Activated CD8-positive, alpha-beta memory T cell treated with anti-CD3 and anti-CD28 coated beads for 36 hours (primary cell): ENCODE data around the gene COTL1. TPM values are rescaled to one million over a fixed set of nuclear protein-coding genes. Genes with fewer than 3 reads are reported as not detected.
"Not testable (repeated sequence)": the region's sequence is repeated elsewhere in the genome, so short reads cannot be mapped to it uniquely, and the experiment has no call there.

ENCODE experiments used
- CTCF ChIA-PET: fragments of 350-600 bp; sonication (Branson Sonifier 250); formaldehyde crosslinking; loops from one replicate; lab custom pipeline; 2021; ENCODE audit warnings: antibody characterized with exemption; lab: Charles Lee
- POLR2A ChIA-PET: fragments of 350-600 bp; sonication (Branson Sonifier 250); formaldehyde crosslinking; loops from one replicate; lab custom pipeline; 2021; ENCODE audit warnings: antibody characterized with exemption; lab: Charles Lee
- total RNA-seq, 2 experiments: library from RNA; stranded (reverse); gene quantifications; one replicate each; pipeline ENCODE4 v1.2.3, GENCODE V29; 2021

COTL1 gene
- total RNA-seq, 2 experiments from 2014 or later = 450 to 456 TPM

DNA sequence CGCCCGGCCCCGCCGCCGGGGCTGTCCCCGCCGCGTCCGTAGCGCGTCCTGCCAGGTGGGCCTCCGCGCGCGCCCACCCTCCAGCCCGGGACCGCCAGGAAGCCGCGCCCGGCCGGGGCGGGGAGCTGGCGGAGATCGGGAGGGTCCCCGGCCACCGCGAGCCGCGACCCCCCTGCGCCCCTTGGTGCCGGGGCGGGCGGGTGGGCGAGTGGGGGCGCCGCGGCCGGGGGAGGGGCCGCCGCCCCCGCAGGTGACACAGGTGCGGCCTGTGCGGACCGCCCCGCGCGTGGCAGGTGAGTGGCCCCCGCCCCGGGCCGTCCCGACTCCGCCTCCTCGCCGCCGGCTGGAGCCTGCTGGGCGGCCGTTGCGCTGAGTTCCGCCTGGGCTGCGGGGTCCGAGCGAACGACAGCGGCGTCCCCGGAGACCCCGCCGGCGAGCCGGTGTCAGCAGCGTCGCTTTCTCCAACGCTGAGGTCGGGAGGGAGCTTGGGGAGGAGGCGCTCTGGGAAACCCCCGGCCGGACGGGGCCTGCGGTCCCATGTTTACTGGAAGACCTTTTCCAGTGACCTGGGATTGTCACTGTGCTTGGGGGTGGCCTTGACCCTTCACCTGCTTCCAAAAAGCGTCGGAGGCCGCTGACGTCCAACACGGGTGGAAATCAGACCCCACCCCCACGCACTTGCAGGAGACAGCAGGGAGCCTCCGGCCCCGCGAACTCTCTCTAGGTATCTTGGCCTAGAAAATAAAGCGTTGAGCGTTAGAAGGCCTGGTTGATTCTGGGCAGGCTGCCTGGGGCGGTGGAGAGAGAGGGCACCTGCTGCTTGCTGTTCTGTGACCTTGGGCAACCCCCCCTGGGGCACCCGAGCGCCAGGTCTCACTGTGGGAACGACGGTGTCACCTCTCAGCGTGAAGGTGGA, 31.0 kb upstream of the COTL1 start:
- POLR2A ChIA-PET = interaction anchor here (1.4 to 2.5 kb wide), 5 partner anchors 51 to 407 kb away, joined by 3 to 8 read pairs (median 5); no protein-coding TSS in a partner anchor
- CTCF ChIA-PET = interaction anchor here (0.6 to 2.1 kb wide), 5 partner anchors 8 to 139 kb away, joined by 3 to 4 read pairs (median 4); no protein-coding TSS in a partner anchor

DNA sequence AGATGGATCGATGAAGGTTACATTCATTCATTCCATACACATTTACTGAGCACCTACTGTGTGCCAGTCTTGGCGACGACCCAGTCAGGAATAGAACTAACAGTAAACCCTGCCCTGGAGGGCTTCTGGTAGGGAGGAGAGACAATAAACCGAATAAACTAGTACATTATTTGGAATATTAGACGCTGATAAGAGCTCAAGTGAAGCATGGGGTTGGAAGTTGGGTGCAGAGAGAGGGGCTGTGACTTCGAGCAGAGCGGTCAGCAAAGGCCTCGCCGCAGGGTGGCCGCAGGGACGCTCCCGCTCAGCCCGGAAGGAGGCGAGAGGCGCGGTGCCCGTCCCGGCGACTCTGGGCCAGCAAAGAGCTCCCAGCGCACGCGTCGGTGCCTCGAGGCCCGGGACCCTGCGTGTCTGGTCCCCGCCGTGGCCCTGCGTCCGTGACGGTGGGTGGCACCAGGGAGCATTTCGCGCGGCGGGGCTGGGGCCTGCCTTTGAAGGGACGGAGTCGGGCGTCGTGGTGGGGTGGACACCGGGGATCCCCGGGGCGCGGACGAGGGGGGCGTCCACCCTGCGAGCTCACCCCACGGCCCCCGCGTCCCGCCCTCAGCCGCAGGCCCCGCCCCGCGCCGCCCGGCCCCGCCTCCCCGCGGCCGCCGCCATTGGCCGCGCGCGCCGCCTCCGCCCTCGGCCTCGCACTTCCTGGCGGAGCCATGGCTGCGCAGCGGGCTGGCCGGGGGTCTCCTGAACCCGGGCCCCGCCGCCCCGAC, 30.1 kb upstream of the COTL1 start, which contains the start of gene KLHL36:
Gene KLHL36 (plus strand): TSS at position 684 of the 767 bp plus-strand sequence. CDS start 2,357 bp downstream, outside the sequence.
- POLR2A ChIA-PET = interaction anchor here (0.6 to 2.5 kb wide), 5 partner anchors 48 to 408 kb away, joined by 3 to 8 read pairs (median 7); no protein-coding TSS in a partner anchor

DNA sequence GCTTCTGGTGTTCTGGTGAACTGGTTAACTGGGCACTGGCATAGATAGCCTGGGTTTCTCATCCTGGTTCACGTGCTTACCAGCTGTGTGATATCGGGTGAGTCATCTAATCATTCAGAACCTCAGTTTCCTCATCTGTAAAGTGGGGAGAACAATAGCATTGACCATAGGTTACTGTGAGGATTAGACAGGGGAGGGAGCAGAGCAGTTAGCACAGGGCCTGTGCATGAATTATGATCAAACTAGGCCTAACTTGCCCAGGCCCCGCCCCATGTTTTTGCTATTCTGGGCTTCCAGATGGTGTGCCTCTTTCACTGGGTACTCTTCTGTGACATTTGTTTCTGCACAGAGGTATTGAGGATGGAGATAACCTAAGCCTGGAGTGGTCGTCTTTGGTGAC, 25.8 kb upstream of the COTL1 start:
- ChIA-PET CTCF (interaction anchor here (1.4 kb wide), 1 partner anchor 132 kb away, joined by 3 read pairs; no protein-coding TSS in a partner anchor), POLR2A (interaction anchor here (1.3 kb wide), 1 partner anchor 57 kb away, joined by 4 read pairs; no protein-coding TSS in a partner anchor)

More for the DNA sequence above, 30.1 kb upstream of the COTL1 start, which contains the start of gene KLHL36:
- CTCF ChIA-PET = interaction anchor here (0.6 to 2.1 kb wide), 5 partner anchors 9 to 139 kb away, joined by 3 to 4 read pairs (median 4); no protein-coding TSS in a partner anchor

DNA sequence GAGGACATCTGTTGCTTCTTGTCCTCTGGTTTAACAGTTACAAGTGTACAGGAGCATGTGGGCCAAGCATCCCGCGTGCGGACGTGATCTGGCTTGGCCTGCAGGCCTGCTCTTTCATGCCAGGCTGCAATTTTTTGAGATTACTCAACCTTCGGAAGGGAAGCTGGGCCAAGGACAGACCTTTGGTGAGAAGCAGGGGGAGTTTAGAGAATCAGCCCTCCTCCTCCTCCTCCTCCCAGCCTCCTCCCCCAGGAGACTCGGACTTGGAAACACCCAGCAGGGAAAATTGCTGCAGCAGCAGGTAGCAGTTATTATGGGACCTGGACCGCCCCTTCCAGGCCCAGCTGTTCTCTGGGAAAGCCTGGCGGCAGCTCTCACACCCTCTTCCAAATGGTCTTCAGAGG, 25.3 kb upstream of the COTL1 start:
- ChIA-PET CTCF (no interaction called here), POLR2A (interaction anchor here (1.3 kb wide), 1 partner anchor 58 kb away, joined by 4 read pairs; no protein-coding TSS in a partner anchor)

DNA sequence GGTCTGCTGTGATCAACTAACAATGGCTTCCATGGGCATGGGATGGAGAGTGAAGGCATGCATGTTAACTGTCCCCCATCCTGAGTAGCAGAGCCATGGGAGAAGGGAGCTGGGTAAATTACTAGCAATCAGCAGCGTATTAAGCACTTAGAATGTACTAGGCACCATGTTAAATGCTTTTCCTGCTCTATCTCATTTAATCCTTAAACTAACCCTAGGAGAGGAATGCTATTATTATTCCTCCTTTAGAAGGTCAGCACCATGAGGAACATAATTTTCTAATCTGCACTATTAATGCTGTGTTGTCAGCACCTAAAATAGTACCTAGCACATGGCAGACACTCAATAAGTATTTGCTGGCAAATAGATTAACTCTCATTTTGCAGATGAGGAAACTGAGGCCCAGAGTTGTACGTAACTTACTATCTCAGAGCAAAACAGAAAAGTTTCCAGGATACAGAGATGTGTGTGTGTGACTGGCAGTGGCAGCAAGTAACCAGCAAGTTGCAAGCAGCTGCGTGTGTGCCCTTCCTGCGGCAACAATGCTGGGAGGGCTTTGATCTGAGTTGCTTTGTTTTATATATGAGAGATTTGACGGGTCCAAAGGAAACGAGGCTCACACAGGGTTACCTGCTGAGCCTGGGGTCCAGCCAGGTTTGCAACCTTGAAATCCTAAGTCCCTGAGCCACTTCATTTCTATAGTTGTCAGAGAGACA, 23.9 kb upstream of the COTL1 start:
- CTCF ChIA-PET = interaction anchor here (1.2 to 1.4 kb wide), 2 partner anchors 19 to 25 kb away, joined by 3 to 4 read pairs; no protein-coding TSS in a partner anchor
- POLR2A ChIA-PET = interaction anchor here (0.6 kb wide), 1 partner anchor 131 kb away, joined by 8 read pairs; no protein-coding TSS in a partner anchor

DNA sequence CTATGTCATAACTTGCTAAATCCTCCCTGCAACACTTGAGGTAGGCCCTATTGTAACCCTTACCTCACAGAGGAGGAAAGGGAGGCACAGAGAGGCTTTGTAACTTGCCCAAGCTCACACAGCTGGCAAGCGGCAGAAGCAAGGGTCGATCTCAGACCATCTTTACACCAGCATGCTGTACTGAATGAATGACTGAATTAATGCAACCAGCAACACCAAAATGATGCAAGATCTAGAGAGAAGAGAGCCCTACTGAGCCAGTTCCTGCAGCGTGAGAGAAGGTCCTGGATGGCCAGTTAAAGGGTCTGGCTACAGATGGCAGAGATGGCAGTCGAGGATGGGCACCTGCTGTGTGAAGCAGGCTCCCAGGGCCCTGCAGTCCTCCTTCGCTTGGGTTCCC, 22.3 kb upstream of the COTL1 start:
- CTCF ChIA-PET = no interaction called here
- POLR2A ChIA-PET = no interaction called here

DNA sequence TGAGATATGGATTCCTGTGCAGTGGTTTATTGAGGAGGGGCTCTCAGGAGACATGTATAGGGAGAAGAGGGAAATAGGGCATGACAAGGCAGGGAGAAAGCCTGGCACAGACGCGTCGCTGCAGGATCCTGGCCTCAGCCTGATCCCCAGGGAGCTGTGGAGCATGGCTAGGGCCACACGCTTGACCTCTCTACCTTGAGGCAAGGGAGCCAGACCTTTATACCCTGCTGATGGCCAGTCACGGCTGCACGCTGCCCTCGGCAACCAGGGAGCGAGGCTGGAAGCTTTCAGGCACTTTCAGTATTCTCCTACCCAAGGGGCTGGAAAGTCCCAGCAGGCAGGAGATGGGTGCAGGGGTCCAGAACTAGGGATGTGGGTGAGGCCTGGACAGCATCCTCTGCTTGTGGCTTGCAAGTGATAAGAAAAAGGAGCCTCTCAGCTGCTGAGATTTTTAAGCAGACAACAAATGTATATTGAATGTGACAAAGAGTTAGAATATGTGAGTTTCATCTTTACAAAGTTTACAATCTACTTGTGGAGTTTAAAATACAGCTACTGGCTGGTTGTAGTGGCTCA, 20.4 kb upstream of the COTL1 start:
- CTCF ChIA-PET = interaction anchor here (1.4 kb wide), 1 partner anchor 15 kb away, joined by 3 read pairs; no protein-coding TSS in a partner anchor

DNA sequence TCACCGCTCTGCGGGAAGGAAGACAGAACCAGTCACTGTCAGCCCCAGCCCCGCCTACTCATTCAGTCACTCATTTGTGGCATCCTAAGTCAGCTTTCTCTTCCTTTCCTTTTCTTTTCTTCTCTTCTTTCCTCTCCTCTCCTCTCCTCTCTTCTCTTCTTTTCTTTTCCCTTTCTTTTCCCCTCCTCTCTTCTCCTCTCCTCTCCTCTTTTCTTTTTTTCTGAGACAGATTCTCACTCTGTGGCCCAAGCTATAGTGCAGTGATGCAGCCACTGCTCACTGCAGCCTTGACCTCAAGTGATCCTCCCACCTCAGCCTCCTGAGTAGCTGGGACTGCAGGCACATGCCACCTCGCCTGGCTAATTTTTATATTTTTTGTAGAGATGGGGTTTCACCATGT, 19.8 kb upstream of the COTL1 start:
- CTCF ChIA-PET = no interaction called here

More for the DNA sequence above, 20.4 kb upstream of the COTL1 start:
- POLR2A ChIA-PET = no interaction called here

DNA sequence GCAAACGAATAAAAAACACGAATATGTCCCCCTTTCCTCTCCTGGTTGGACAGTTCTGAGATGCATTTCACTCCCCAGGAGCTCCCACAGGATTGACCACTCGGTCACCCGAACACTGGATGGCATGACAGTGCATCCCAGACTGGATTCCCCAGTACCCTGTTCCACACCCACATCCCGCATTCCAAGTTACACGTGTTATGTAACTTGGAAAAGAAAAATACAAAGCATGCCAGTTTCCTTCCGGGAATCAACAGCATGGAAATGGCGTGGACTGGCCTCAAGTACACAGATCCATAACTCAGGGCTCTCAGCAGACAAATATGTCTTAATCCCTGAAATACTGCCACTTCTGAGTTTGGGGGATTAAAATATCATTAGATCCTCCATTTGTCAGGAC, 17.8 kb upstream of the COTL1 start:
- ChIA-PET CTCF (no interaction called here), POLR2A (no interaction called here)

More for the DNA sequence above, 19.8 kb upstream of the COTL1 start:
- POLR2A ChIA-PET = no interaction called here

DNA sequence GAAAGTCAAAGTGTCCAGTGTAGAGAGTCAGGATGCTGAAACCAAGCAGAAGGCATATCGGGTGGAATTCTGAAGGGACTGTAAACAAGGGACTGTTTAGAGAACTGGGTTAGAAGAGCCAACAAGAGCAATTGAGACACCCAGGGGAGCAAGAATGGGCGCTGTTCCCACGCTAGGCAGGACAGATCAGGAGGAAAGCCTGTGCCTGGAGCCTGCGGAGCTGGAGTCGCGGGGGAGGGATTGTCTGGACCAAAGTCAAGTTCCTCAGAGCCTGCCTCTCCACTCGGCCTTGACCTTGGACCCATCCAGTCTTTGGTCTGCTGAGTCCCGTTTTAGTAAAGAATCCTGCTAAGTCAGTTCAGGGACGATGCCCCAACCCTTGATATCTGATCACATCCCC, 15.7 kb upstream of the COTL1 start:
- ChIA-PET POLR2A (no interaction called here), CTCF (no interaction called here)

DNA sequence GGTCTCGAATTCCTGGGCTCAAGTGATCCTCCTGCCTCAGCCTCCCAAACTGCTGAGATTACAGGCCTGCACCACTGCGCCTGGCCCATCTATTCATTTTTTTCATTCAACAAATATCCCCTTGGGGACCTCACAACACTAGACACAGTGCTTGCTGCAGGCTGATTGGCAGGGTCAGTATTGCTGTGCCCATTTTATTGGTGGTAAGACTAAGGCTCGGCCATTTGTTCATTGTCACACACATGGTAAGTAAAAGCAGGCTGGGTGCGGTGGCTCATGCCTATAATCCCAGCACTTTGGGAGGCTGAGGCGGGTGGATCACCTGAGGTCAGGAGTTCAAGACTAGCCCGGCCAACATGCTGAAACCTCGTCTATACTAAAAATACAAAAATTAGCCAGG, 15.0 kb upstream of the COTL1 start:
- CTCF ChIA-PET, POLR2A ChIA-PET: not testable (repeated sequence)

DNA sequence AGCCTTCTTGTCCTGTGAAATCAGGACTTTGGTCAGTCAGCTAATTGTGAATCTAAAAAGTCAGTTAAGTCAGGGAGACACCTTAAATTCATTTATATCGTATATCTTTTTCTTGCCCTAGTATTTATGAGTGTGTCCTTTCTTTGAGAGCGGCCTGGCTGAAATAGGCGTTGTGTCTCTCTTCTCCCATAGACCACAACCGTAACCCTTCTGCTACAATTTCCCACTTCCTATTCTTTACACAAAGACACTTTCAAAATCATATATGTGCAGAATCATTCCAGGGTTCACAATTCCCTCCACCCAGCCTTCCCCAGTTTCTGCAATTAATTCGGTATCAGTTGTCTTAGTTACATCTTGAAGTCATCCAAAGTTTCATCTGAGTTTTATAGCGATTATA, 14.0 kb upstream of the COTL1 start:
- POLR2A ChIA-PET = no interaction called here
- CTCF ChIA-PET = no interaction called here

DNA sequence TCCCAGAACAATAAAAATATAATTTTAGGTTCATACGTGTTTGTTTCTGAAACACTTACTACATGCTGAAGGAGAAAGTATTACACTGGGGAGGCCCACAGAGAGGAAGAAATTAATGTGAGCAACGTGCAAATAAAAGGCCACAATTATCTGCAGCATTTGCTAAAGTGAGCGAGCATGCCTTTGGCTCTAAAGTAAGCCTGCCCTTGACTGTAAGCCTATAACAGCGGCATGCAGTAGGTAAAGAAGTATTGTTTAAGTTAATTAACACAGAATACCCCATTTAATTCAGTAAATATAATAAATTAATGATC, 13.2 kb upstream of the COTL1 start:
- POLR2A ChIA-PET = interaction anchor here (0.6 kb wide), 1 partner anchor 74 kb away, joined by 3 read pairs; no protein-coding TSS in a partner anchor
- CTCF ChIA-PET = no interaction called here

DNA sequence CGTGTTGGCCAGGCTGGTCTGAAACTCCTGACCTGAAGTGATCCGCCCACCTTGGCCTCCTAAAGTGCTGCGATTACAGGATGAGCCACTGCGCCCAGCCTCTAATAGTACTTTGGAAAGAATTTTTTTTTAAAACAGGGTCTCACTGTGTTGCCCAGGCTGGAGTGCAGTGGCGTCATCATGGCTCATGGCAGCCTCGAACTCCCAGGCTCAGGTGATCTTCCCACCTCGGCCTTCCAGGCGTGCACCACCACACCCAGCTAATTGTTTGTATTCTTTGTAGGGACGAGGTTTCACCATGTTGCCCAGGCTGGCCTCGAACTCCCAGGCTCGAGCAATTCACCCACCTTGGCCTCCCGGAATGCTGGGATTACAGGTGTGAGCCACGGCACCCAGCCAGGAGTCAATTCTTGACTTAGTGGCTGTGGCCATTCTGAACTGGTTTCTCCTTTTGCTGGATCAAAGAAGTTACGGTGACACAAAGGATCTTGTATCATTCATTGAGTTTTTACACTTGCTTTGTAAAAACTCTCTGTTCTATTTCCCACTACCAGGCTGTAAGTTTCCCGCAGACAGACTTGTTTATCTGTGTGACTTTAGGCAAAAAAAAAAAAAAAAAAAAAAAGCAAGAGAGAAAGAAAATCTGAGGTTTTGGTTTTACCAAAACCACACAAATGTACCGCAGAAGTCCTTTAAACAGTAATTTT, 12.7 kb upstream of the COTL1 start:
- POLR2A ChIA-PET = interaction anchor here (0.6 kb wide), 1 partner anchor 75 kb away, joined by 3 read pairs; no protein-coding TSS in a partner anchor
- CTCF ChIA-PET = no interaction called here

DNA sequence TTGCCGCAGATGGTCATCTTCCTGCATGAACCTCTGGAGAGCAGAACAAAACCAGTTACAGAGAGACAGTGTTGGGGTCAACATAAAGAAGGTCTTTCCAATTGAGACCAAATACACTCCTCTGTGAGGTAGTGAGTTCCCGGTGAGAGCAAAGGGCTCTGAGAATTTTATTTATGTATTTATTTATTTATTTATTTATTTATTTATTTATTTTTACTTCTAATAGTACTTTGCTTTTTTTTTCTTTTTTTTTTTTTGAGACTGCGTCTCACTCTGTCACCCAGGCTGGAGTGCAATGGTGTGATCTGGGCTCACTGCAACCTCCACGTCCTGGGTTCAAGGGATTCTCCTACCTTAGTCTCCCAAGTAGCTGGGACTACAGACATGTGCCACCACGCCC, 12.1 kb upstream of the COTL1 start:
- CTCF ChIA-PET = interaction anchor here (0.6 to 1.0 kb wide), 2 partner anchors 82 to 97 kb away, joined by 3 read pairs; no protein-coding TSS in a partner anchor

DNA sequence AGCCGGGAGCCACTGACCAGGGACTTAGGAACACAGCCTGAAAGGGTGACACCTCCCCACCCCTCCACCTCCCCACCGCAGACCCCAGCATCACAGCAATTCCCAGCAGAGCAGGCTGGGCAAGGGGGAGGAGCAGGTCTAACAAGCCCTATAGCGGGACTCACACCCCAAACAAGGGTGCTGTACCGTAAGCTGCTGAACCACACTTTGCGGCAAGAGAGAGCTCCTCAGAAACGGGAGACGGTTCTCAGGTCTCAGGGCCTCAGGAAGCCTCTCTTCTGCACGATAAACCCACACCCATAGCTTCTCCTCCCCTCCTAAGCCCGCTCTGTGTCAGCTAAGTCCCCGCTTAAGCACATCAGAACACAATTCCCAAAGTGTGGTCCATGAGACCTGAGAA, 11.7 kb upstream of the COTL1 start:
- ChIA-PET POLR2A (no interaction called here), CTCF (interaction anchor here (0.6 to 1.0 kb wide), 2 partner anchors 81 to 97 kb away, joined by 3 read pairs; no protein-coding TSS in a partner anchor)

More for the DNA sequence above, 12.1 kb upstream of the COTL1 start:
- POLR2A ChIA-PET = no interaction called here

DNA sequence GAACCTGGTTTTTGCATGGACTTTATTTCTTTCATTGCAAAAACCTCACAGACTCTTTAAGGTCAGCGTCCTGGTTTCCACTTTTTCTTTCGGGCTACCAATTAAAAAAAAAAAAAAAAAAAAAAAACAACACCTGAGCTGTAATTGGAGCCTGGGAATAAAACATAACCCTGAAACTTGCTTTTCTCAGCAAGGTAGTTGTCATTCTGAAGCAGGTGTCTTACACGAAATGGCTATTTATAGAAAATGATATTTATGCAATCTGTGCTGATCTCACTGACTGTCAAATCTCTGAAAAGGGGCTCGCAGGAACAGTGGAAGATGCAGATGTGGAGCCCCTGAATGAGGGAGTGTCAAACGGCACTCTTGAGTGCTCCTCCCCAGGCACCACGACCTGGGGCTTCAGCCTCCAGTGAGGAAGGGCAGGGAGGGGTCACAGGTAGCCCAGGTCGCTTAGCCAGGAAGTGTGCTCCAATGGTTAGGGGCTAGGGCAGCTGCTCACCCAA, 10.4 kb upstream of the COTL1 start:
- ChIA-PET CTCF (interaction anchor here (0.6 to 1.1 kb wide), 2 partner anchors 21 to 314 kb away, joined by 4 to 5 read pairs; partner anchors contain the start of gene KLHL36), POLR2A (interaction anchor here (0.6 kb wide), 1 partner anchor 13 kb away, joined by 3 read pairs; no protein-coding TSS in a partner anchor)
